ENCODE data around the gene LOXL3. TPM values are rescaled to one million over a fixed set of nuclear protein-coding genes. Genes with fewer than 3 reads are reported as not detected.

The LOXL3 gene
- total RNA-seq, 1 experiment from 2014 or later: 4.1 TPM

DNA sequence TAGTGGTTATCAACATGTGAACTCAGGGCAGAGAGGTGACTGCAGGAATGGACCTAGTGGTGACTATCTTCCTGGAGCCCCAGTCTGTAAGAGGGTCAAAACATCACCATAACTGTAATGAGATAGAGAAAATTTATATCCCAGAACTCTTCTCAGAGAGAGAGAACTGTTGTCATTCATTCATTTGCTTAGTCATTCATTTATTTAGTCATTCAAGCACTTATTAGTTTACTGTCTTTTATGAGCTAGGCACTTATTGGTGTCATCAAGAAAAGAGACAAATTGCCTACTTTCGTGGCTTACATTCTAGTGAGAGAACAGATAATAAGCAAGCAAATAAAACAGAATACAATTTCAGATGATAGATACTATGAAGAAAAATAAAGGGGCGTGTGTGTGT lies 34.9 kb upstream of the LOXL3 start:
- no peak overlapping the region for H3K9ac ChIP-seq (ENCODE audit: low read length)
- H3K4me2 ChIP-seq (ENCODE audit: low read length): no peak overlapping the region
- H3K27me3 ChIP-seq (ENCODE audit: insufficient read depth, low read length): no peaks in the 10 kb centered on the region
- no peak for DNase-seq (ENCODE audit: low read depth, low spot score)
- ATAC-seq: no peak
- H3K4me1 ChIP-seq (ENCODE audit: control insufficient read depth in 1 of 2, insufficient read depth in 2 of 2, low read length in 2 of 2): peaks cover 6 to 9% of the 10 kb centered on the region in 2 experiments; a peak in 3 of 4 replicates
- no peaks in the 10 kb centered on the region for H3K9me3 ChIP-seq (ENCODE audit: control insufficient read depth in 1 of 2, insufficient read depth in 1 of 2, low read depth in 1 of 2, low read length in 2 of 2)
- ChIA-PET RAD21 (ENCODE audit: low non-redundant PET in 1 of 2, low total read pairs in 2 of 2, uncharacterized antibody in 2 of 2, unreplicated experiment in 2 of 2) (interaction anchor here in 1 of 2 experiments (1.3 kb wide), 1 partner anchor 106 kb away, joined by 3 read pairs; the partner anchor contains the start of genes CCDC142 and TTC31), POLR2A (no interaction called here), CTCF (interaction anchor here (0.8 to 1.8 kb wide), 2 partner anchors 9 to 197 kb away, joined by 4 read pairs; no protein-coding TSS in a partner anchor)
- H3K9me2 ChIP-seq (ENCODE audit: insufficient read depth): no peaks in the 10 kb centered on the region
- no peak overlapping the region for H3K27ac ChIP-seq (ENCODE audit: low read depth, low read length)
- H3K79me2 ChIP-seq (ENCODE audit: insufficient read depth, low read length): no peaks in the 10 kb centered on the region
- no peak overlapping the region for H3K4me3 ChIP-seq (replicated peaks in 1 of 2; ENCODE audit: low read depth in 1 of 2, low read length in 2 of 2)
- no TSS peak for BruUV-seq (replicated peaks)
- intact Hi-C loops (cut with micrococcal nuclease): no loop called here
- H3K36me3 ChIP-seq (ENCODE audit: control insufficient read depth in 1 of 2, insufficient read depth in 2 of 2, low read length in 2 of 2): no peaks in the 10 kb centered on the region
- no peak overlapping the region for H2AFZ ChIP-seq (ENCODE audit: low read depth, low read length, poor library complexity, severe bottlenecking)
- no peak for TF ChIP-seq TCF7L2 (IDR thresholded peaks at IDR 0.05; ENCODE audit: borderline replicate concordance, extremely low read depth, insufficient read depth, insufficient read length)
- no peak for TF ChIP-seq CEBPB (IDR thresholded peaks at IDR 0.05; ENCODE audit: low read depth)
- TF ChIP-seq SP1 (IDR thresholded peaks at IDR 0.05; ENCODE audit: low read depth): no peak
- no peak for TF ChIP-seq ZNF274 (IDR thresholded peaks at IDR 0.05; ENCODE audit: low read depth, low read length)
- no peak for TF ChIP-seq ZBTB33 (IDR thresholded peaks at IDR 0.05; ENCODE audit: extremely low read depth, insufficient replicate concordance, low read length)
- no peak for TF ChIP-seq EGR1 (IDR thresholded peaks at IDR 0.05; ENCODE audit: low read depth)
- TF ChIP-seq JUND (IDR thresholded peaks at IDR 0.05): no peak
- TF ChIP-seq CBX3 (IDR thresholded peaks at IDR 0.05; ENCODE audit: low read depth): no peak
- no peak for TF ChIP-seq POLR2AphosphoS5 (IDR thresholded peaks at IDR 0.05; ENCODE audit: low read depth, low read length)
- no peak for TF ChIP-seq CTCF (IDR thresholded peaks at IDR 0.05 in 2 of 3, conservative IDR thresholded peaks at IDR 0.05 in 1 of 3; ENCODE audit: borderline replicate concordance in 1 of 3, insufficient read depth in 1 of 3, low read depth in 2 of 3, low read length in 2 of 3)
- no peak for TF ChIP-seq EZH2 (IDR thresholded peaks at IDR 0.05)
- TF ChIP-seq FOSL1 (IDR thresholded peaks at IDR 0.05; ENCODE audit: low read depth): no peak
- H4K20me1 ChIP-seq (ENCODE audit: insufficient read depth): no peaks in the 10 kb centered on the region
